Measurements from ENCODE around the gene MEI1. TPM values are rescaled to one million over a fixed set of nuclear protein-coding genes. Genes with fewer than 3 reads are reported as not detected.
A peak's percentile ranks its signal among the peaks of the same experiment; 100 is the strongest.

The MEI1 gene
- total RNA-seq, 1 experiment from 2014 or later = 0.24 TPM

DNA sequence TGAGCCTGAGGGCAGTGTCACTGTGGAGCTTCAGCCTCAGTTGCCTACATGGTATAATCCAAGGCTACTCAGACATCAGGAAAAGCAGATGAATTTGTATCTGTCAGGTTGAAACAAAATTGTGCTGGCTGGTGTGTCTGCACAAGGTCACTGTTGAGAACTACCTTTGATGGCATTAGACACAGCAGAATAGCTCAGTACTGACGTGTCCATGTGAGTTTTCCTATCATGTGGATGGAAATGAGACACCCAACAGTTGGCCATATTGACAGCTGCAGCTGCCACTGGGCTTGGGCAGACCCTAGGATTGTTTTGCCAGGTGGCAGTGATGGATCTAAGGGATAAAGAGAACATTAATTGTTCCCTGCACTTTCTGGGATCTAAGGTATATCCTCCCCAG lies 116.9 kb downstream of the MEI1 start:
- H3K27ac ChIP-seq (ENCODE audit: low read depth, low read length, poor library complexity, severe bottlenecking) = no peak overlapping the region
- H3K4me3 ChIP-seq (ENCODE audit: low read depth, low read length, poor library complexity, severe bottlenecking) = no peak overlapping the region
- peaks cover 6% of the 10 kb centered on the region for H3K4me1 ChIP-seq (ENCODE audit: insufficient read depth, low read length, poor library complexity, severe bottlenecking)
- H3K9me3 ChIP-seq (ENCODE audit: low read depth, low read length, poor library complexity, severe bottlenecking) = no peaks in the 10 kb centered on the region
- no peaks in the 10 kb centered on the region for H3K27me3 ChIP-seq (replicated peaks; ENCODE audit: insufficient read depth, low read depth, low read length, poor library complexity)
- ChIA-PET POLR2A (ENCODE audit: low non-redundant PET) (no interaction called here), CTCF (no interaction called here)
- H3K36me3 ChIP-seq (ENCODE audit: insufficient read depth, low read length, poor library complexity, severe bottlenecking) = peaks cover 13% of the 10 kb centered on the region
- intact Hi-C loops (cut with micrococcal nuclease; ENCODE audit: unreplicated experiment) = no loop called here
- no peak for DNase-seq (ENCODE audit: low spot score)
- TF ChIP-seq, protein P1, sequence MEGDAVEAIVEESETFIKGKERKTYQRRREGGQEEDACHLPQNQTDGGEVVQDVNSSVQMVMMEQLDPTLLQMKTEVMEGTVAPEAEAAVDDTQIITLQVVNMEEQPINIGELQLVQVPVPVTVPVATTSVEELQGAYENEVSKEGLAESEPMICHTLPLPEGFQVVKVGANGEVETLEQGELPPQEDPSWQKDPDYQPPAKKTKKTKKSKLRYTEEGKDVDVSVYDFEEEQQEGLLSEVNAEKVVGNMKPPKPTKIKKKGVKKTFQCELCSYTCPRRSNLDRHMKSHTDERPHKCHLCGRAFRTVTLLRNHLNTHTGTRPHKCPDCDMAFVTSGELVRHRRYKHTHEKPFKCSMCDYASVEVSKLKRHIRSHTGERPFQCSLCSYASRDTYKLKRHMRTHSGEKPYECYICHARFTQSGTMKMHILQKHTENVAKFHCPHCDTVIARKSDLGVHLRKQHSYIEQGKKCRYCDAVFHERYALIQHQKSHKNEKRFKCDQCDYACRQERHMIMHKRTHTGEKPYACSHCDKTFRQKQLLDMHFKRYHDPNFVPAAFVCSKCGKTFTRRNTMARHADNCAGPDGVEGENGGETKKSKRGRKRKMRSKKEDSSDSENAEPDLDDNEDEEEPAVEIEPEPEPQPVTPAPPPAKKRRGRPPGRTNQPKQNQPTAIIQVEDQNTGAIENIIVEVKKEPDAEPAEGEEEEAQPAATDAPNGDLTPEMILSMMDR (conservative IDR thresholded peaks at IDR 0.05; ENCODE audit: low read depth, low read length) = no peak
- no peak for TF ChIP-seq EZH2 (IDR thresholded peaks at IDR 0.05; ENCODE audit: borderline replicate concordance, low read depth, low read length, poor library complexity, severe bottlenecking)
- BruUV-seq (replicated peaks) = no TSS peak

DNA sequence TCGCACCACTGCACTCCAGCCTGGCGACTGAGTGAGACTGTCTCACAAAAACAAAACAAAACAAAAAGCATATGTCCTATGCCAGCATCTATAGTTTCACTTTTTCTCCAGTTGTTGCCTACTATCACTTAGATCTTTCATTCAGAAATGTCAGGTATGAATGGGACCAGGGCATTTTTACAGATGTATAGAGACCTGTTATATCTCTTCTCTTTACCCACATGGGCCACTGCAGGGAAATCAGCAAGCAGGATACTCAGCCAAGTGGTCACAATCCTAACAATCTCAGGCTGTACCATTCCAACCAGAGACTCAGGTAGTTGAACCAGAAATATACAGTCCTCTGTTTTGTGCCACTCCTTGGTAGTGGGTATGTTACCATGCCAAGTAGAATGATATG lies 117.6 kb downstream of the MEI1 start:
- CTCF ChIA-PET = no interaction called here
- POLR2A ChIA-PET (ENCODE audit: low non-redundant PET) = no interaction called here

DNA sequence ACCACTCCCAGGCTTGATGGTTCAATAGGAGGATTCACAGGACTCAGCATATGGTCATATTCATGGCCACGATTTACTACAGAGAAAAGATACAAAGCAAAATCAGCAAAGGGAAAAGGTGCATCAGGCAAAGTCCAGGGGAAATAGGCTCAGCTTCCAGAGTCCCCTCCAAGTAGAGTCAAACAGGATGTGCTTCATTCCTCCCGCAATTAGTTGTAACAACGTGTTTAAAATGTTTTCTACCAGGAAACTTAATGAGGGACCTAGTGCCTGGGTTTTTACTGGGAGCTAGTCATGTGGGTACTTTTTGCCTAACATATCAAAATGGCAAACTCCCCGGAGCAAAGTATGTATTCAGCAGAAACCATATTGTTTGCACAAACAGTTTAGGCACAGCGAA lies 118.7 kb downstream of the MEI1 start:
- BruUV-seq (replicated peaks) = no TSS peak
- peaks cover 11% of the 10 kb centered on the region for H3K36me3 ChIP-seq (ENCODE audit: insufficient read depth, low read length, poor library complexity, severe bottlenecking)
- no peak for DNase-seq (ENCODE audit: low spot score)
- no peak overlapping the region for H3K4me3 ChIP-seq (ENCODE audit: low read depth, low read length, poor library complexity, severe bottlenecking)
- ChIA-PET CTCF (no interaction called here), POLR2A (ENCODE audit: low non-redundant PET) (no interaction called here)
- intact Hi-C loops (cut with micrococcal nuclease; ENCODE audit: unreplicated experiment) = no loop called here
- H3K27me3 ChIP-seq (replicated peaks; ENCODE audit: insufficient read depth, low read depth, low read length, poor library complexity) = no peaks in the 10 kb centered on the region
- peaks cover 14% of the 10 kb centered on the region for H3K4me1 ChIP-seq (ENCODE audit: insufficient read depth, low read length, poor library complexity, severe bottlenecking)
- H3K9me3 ChIP-seq (ENCODE audit: low read depth, low read length, poor library complexity, severe bottlenecking) = no peaks in the 10 kb centered on the region
- TF ChIP-seq, protein P1 (conservative IDR thresholded peaks at IDR 0.05; ENCODE audit: low read depth, low read length) = no peak
- TF ChIP-seq EZH2 (IDR thresholded peaks at IDR 0.05; ENCODE audit: borderline replicate concordance, low read depth, low read length, poor library complexity, severe bottlenecking) = no peak
- peak overlapping the region; percentile 23 for H3K27ac ChIP-seq (ENCODE audit: low read depth, low read length, poor library complexity, severe bottlenecking)

More for the DNA sequence above, 117.6 kb downstream of the MEI1 start:
- Histone ChIP-seq H3K27ac (ENCODE audit: low read depth, low read length, poor library complexity, severe bottlenecking) (no peak overlapping the region), H3K4me1 (ENCODE audit: insufficient read depth, low read length, poor library complexity, severe bottlenecking) (peaks cover 11% of the 10 kb centered on the region), H3K9me3 (ENCODE audit: low read depth, low read length, poor library complexity, severe bottlenecking) (no peaks in the 10 kb centered on the region), H3K27me3 (replicated peaks; ENCODE audit: insufficient read depth, low read depth, low read length, poor library complexity) (no peaks in the 10 kb centered on the region), H3K4me3 (ENCODE audit: low read depth, low read length, poor library complexity, severe bottlenecking) (no peak overlapping the region), H3K36me3 (ENCODE audit: insufficient read depth, low read length, poor library complexity, severe bottlenecking) (peaks cover 13% of the 10 kb centered on the region)
- intact Hi-C loops (cut with micrococcal nuclease; ENCODE audit: unreplicated experiment) = no loop called here
- TF ChIP-seq, protein P1 (conservative IDR thresholded peaks at IDR 0.05; ENCODE audit: low read depth, low read length) = no peak
- TF ChIP-seq EZH2 (IDR thresholded peaks at IDR 0.05; ENCODE audit: borderline replicate concordance, low read depth, low read length, poor library complexity, severe bottlenecking) = no peak
- no TSS peak for BruUV-seq (replicated peaks)
- no peak for DNase-seq (ENCODE audit: low spot score)

Measured in A673 (cell line).